Measurements from ENCODE around the gene CDKN2AIP. TPM values are rescaled to one million over a fixed set of nuclear protein-coding genes. Genes with fewer than 3 reads are reported as not detected.

The CDKN2AIP gene
- total and polyA plus RNA-seq, 10 of the 15 experiments (the other 5 are each of a cell fraction or from before 2014, with no cell fraction given) = 6.0 to 22.7 (median 15.9) TPM

- TF ChIP-seq, protein P1, sequence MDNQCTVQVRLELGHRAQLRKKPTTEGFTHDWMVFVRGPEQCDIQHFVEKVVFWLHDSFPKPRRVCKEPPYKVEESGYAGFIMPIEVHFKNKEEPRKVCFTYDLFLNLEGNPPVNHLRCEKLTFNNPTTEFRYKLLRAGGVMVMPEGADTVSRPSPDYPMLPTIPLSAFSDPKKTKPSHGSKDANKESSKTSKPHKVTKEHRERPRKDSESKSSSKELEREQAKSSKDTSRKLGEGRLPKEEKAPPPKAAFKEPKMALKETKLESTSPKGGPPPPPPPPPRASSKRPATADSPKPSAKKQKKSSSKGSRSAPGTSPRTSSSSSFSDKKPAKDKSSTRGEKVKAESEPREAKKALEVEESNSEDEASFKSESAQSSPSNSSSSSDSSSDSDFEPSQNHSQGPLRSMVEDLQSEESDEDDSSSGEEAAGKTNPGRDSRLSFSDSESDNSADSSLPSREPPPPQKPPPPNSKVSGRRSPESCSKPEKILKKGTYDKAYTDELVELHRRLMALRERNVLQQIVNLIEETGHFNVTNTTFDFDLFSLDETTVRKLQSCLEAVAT (IDR thresholded peaks at IDR 0.05) = no peak
- TF ChIP-seq RB1 (IDR thresholded peaks at IDR 0.05; ENCODE audit: borderline replicate concordance) (no peak), BMI1 (IDR thresholded peaks at IDR 0.05; ENCODE audit: borderline replicate concordance) (no peak), SIN3A (IDR thresholded peaks at IDR 0.05; ENCODE audit: low read depth, low read length) (no peak), FOS (IDR thresholded peaks at IDR 0.05; ENCODE audit: borderline replicate concordance, extremely low read depth, insufficient read length) (no peak), SPI1 (IDR thresholded peaks at IDR 0.05; ENCODE audit: borderline replicate concordance, insufficient read depth, low read depth, low read length) (no peak)
These were observed 43.0 kb upstream of the CDKN2AIP start (continued) for GRCh38 chr4:183401473-183401872.

DNA sequence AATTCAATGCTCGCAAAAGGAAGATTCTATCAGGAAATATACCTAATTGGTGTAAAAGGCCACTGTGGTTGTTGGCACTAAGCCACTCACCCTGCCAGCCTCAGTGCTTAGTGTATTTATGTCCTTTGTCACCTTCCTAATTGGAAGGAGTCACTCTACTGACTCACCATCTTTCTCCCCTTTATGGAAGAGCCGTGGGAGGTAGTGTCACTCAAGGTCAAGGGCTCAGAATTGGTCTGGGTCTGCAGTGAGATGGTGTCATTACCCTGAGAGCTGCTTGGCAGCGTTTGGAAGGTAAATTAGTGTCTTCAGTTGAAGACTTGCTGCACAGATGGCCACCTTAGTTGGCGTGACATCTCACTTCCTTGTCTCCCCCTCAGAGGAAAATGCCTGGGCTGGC, 41.7 kb upstream of the CDKN2AIP start:
- no TSS peak for BruUV-seq (replicated peaks)
- H3K36me3 ChIP-seq (ENCODE audit: control insufficient read depth in 2 of 2, insufficient read depth in 2 of 2, low read length in 1 of 2) = no peaks in the 10 kb centered on the region
- POLR2A ChIA-PET = no interaction called here
- TF ChIP-seq ZBTB11 (CRISPR knock-in tag; IDR thresholded peaks at IDR 0.05) = no peak
- no peak for TF ChIP-seq GATAD2B (conservative IDR thresholded peaks at IDR 0.05; ENCODE audit: low read depth)
- no peak for TF ChIP-seq KLF5 (IDR thresholded peaks at IDR 0.05; ENCODE audit: partially characterized antibody)
- no peak for TF ChIP-seq FOS (IDR thresholded peaks at IDR 0.05; ENCODE audit: borderline replicate concordance, extremely low read depth, insufficient read length)
- no peak for TF ChIP-seq HCFC1 (IDR thresholded peaks at IDR 0.05; ENCODE audit: low read length)
- TF ChIP-seq USF1 (IDR thresholded peaks at IDR 0.05; ENCODE audit: borderline replicate concordance, extremely low read length, insufficient read depth, low read depth, low read length) = no peak
- no peak for TF ChIP-seq RFX5 (IDR thresholded peaks at IDR 0.05; ENCODE audit: low read depth, low read length)
- TF ChIP-seq SMAD1 (IDR thresholded peaks at IDR 0.05; ENCODE audit: low read depth, partially characterized antibody) = no peak
- no peak for TF ChIP-seq JUND (IDR thresholded peaks at IDR 0.05; ENCODE audit: low read depth, low read length)
- TF ChIP-seq SREBF1 (IDR thresholded peaks at IDR 0.05; ENCODE audit: low read length) = no peak

More for the DNA sequence above, 41.7 kb upstream of the CDKN2AIP start:
- H2AFZ ChIP-seq (ENCODE audit: control insufficient read depth, low read depth, low read length) = no peak overlapping the region
- H4K20me1 ChIP-seq (ENCODE audit: control insufficient read depth, insufficient read depth) = no peaks in the 10 kb centered on the region
- no peak for ATAC-seq
- in situ Hi-C loops (cut with MboI) (loop anchor here (10.0 kb wide), 1 partner anchor 328 kb away; no protein-coding TSS in a partner anchor), intact Hi-C loops (cut with micrococcal nuclease; ENCODE audit: unreplicated experiment) (loop anchor here (10.0 kb wide), 2 partner anchors 328 to 468 kb away; no protein-coding TSS in a partner anchor)
- DNase-seq (ENCODE audit: low read depth, low spot score) = no peak
- no peak overlapping the region for H3K27ac ChIP-seq (ENCODE audit: control insufficient read depth, insufficient read depth)
- H3K9ac ChIP-seq (ENCODE audit: control insufficient read depth, insufficient read depth, low read length) = no peak overlapping the region
- no peaks in the 10 kb centered on the region for H3K9me3 ChIP-seq (replicated peaks; ENCODE audit: control insufficient read depth, insufficient read depth, low read length)
- no peak overlapping the region for H3K4me2 ChIP-seq (ENCODE audit: control insufficient read depth, insufficient read depth)
- FAIRE-seq = no peak
- no peaks in the 10 kb centered on the region for H3K4me1 ChIP-seq (ENCODE audit: control insufficient read depth, insufficient read depth, low read length)
- peaks cover 0 to 3% of the 10 kb centered on the region in 2 experiments; a peak in 2 of 4 replicates for H3K27me3 ChIP-seq (replicated peaks in 1 of 2; ENCODE audit: control insufficient read depth in 2 of 2, insufficient read depth in 2 of 2, low read length in 1 of 2)
- ChIA-PET RAD21 (ENCODE audit: unreplicated experiment) (no interaction called here), CTCF (interaction anchor here (0.6 kb wide), 1 partner anchor 889 kb away, joined by 3 read pairs; no protein-coding TSS in a partner anchor), SMC1A (ENCODE audit: uncharacterized antibody, unreplicated experiment) (interaction anchor here (1.3 kb wide), 1 partner anchor 141 kb away, joined by 3 read pairs; no protein-coding TSS in a partner anchor)
- H3K4me3 ChIP-seq = no peak overlapping the region
- no peaks in the 10 kb centered on the region for H3K79me2 ChIP-seq (ENCODE audit: control insufficient read depth, insufficient read depth, low read length)
- WGBS (ENCODE audit: insufficient coverage, insufficient replicate concordance, low lambda C conversion rate, missing lambda C conversion rate) = 18% methylated on average over 4 of the region's 4 CpGs

All from GM12878 (cell line).